GM12865 (cell line): ENCODE results near the gene SNX32.

ENCODE experiments used
- DNase-seq: peaks from one replicate; pipeline ENCODE4 v3.0.0; 2010; ENCODE audit warnings: low read depth
- H3K4me3 ChIP-seq: 2 replicates; pipeline ENCODE4 v1.5.1; 2011; ENCODE audit warnings: mild to moderate bottlenecking, low read depth, low read length, control low read depth
- CTCF ChIP-seq: IDR thresholded peaks from 2 replicates; pipeline ENCODE4 v1.5.1; 2011; ENCODE audit warnings: low read length, control low read depth, low read depth, inconsistent platforms; ENCODE audit not compliant: insufficient read depth; ENCODE audit errors: missing control alignments

SNX32 gene

GRCh38 chr11:65886826-65887722 lies 53.3 kb downstream of the SNX32 start:
- H3K4me3 ChIP-seq, result peak overlapping the region; percentile 78
- no peak for DNase-seq
- no peak for TF ChIP-seq CTCF

GRCh38 chr11:65887723-65888162 lies 54.0 kb downstream of the SNX32 start:
- peak overlapping the region; percentile 78 for H3K4me3 ChIP-seq
- DNase-seq, result no peak
- no peak for TF ChIP-seq CTCF

GRCh38 chr11:65888163-65888814 lies 54.5 kb downstream of the SNX32 start, which contains the start of gene FIBP:
TSS of gene FIBP (minus strand) at chr11:65888471. CDS start at chr11:65888418, 53 bp downstream.
- peak; percentile 99 for DNase-seq
- TF ChIP-seq CTCF, result peak; percentile 78
- peak within 1 kb of the TSS; percentile 78 for H3K4me3 ChIP-seq

GRCh38 chr11:65890324-65891218 lies 56.8 kb downstream of the SNX32 start, which contains the start of gene CCDC85B:
TSS of gene CCDC85B (plus strand) at chr11:65890673. CDS start at chr11:65890784, 111 bp downstream.
- peak; percentile 0 for TF ChIP-seq CTCF
- H3K4me3 ChIP-seq, result peak within 1 kb of the TSS; percentile 78
- DNase-seq, result peak; percentile 98

GRCh38 chr11:65891219-65892136 lies 57.7 kb downstream of the SNX32 start:
- DNase-seq, result peak; percentile 67
- peak; percentile 56 for TF ChIP-seq CTCF

GRCh38 chr11:65892137-65892540 lies 58.4 kb downstream of the SNX32 start:
- peak; percentile 30 for DNase-seq
- peak overlapping the region; percentile 73 for H3K4me3 ChIP-seq

More at GRCh38 chr11:65891219-65892136, 57.7 kb downstream of the SNX32 start:
- H3K4me3 ChIP-seq, result peak overlapping the region; percentile 73
